Raji (cell line): ENCODE data around the gene ZNF827.

Source experiments
- POLR2A ChIP-seq: IDR thresholded peaks from 2 replicates; pipeline ENCODE4 v1.6.1; 2011; ENCODE audit warnings: low read depth, low read length, control low read depth; ENCODE audit not compliant: insufficient read depth

The ZNF827 gene

GRCh38 chr4:145815626-145816025 lies 123.0 kb downstream of the ZNF827 start:
- TF ChIP-seq POLR2A = no peak

- no peak for TF ChIP-seq POLR2A
Observed at GRCh38 chr4:145815027-145815612, 123.5 kb downstream of the ZNF827 start.

GRCh38 chr4:145814246-145814645 lies 124.4 kb downstream of the ZNF827 start:
- TF ChIP-seq POLR2A = no peak

- no peak for TF ChIP-seq POLR2A
Observed at GRCh38 chr4:145812919-145813318, 125.7 kb downstream of the ZNF827 start.

GRCh38 chr4:145808848-145809512 lies 129.6 kb downstream of the ZNF827 start:
- TF ChIP-seq POLR2A = no peak

- TF ChIP-seq POLR2A = no peak
Observed at GRCh38 chr4:145808021-145808650, 130.5 kb downstream of the ZNF827 start.

DNA sequence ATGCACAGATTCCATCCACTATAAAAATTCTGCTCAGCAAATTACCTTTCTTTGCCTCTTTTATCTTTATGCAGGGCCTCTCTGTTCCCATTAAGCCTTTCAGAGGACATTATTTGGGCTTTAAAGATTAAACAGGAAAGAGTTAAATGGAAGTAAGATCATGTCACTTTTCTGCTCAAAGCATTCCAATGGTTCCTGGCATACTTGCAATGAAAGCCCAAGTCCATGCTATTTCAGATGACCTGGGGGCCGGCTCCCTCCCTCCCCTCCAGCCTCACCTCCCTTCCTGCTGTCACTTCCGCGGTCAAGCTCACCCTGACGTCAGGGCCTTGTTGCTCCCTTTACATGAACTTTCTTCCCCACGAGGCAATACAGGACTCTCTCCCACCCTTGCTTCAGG lies 133.1 kb downstream of the ZNF827 start:
- no peak for TF ChIP-seq POLR2A

DNA sequence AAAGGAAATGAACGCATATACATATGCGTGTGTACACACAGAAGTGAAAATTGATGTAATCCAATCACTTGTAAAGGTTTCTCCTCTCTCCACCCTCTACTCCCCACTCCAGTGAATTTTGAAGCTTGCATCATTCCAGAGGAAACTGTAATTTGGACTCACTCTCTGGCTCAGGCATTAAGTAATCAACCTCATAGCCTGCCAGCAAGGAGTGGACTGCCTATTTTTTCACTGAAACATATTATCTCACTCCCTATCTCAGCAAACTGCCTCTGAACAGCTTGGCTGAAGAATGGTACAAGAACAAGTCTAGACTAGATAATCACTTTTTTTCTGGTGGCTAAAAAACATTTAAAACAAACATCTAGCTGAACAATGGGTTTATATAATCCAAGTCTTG lies 134.5 kb downstream of the ZNF827 start:
- no peak for TF ChIP-seq POLR2A

GRCh38 chr4:145799223-145799622 lies 139.4 kb downstream of the ZNF827 start:
- no peak for TF ChIP-seq POLR2A

DNA sequence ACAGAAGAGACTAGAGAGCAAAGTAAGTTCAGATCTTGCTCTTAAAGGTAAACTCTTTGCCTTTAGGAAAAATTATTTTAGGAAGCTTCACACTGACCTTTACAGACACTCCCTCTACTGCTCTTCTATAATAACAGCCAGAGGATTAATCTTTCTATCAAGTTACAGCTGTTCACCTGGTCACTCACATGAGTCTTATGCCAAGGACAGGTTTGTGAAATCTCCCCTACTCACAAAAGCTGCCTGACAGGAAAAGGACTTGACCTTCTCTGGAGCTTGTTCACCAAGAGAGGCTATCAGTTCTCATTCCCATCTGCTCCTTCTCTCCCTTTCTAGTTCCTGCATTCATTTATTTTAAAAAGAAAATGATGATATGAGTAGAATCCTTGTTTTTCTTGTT lies 141.3 kb downstream of the ZNF827 start:
- TF ChIP-seq POLR2A = no peak

DNA sequence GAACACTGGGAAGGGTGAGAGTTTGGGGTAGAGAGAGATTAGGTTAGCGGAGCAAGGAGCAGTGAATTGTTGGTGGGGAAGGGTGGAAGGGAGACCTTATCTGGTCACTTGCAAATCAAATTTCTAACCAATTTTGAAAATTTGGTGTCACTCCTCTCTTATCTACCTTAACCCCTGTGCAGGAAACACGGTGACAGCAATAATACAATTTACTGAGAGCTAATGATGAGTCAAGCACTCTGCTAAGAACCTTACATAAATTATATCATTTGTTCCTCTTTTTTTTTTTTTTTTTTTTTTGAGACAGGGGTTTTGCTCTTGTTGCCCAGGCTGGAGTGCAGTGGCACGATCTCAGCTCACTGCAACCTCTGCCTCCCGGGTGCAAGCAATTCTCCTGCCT lies 142.3 kb downstream of the ZNF827 start:
- no peak for TF ChIP-seq POLR2A

DNA sequence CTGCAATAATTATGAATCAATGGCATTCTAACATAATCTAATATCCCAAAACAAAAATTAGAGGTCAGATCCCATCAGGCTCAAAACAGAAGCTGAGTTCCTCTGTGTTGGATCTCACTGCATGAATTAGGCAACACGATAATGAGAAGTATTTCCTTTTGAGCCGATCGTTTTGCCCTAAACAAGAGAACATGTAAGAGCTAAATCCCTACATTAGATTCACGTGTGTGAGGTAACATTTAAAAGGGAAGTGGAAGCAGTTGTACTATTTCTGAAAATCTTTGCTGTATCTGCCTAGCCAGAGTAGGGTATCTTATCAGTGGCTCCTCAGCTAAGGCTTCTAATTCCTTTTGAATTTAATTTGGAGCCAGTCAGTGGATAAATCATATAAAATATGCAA lies 143.1 kb downstream of the ZNF827 start:
- TF ChIP-seq POLR2A = no peak

DNA sequence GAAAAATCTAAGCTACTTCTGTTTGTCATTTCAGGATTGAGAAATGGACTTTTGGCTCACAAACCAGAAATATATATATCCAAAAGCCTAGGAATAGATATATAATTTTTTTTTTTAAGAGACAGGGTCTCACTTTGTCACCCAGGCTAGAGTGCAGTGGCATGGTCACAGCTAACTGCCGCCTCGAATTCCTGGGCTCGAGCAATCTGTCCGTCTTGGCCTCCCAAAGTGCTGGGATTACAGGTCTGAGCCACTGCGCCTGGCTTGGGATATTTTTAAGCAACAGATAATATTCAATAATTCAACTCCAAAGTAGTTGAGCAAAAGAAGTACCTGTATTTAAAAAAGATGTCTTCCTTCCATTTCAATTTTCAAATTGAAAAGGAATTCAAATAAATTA lies 146.2 kb downstream of the ZNF827 start:
- TF ChIP-seq POLR2A = no peak

DNA sequence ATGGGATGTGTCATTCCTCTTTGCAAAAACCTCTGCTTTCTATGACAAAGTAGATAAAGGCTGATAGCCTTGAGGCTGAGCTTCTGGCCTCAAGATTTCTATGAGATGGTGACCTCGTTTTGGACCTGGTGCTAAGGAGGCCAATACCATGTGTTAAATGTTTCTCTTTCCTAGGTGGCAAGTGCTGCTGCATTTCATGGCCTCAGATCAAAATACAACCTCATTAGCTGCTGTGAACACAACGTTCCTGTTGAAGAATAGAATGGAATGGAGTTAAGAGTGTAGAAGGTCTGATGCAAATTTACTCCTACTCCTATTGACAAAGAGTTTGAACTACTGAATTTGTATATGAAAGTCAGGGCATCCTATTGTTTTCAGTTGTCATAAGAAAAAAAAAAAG lies 146.6 kb downstream of the ZNF827 start:
- no peak for TF ChIP-seq POLR2A

- TF ChIP-seq POLR2A = no peak
Observed at GRCh38 chr4:145788755-145789154, 149.9 kb downstream of the ZNF827 start.

DNA sequence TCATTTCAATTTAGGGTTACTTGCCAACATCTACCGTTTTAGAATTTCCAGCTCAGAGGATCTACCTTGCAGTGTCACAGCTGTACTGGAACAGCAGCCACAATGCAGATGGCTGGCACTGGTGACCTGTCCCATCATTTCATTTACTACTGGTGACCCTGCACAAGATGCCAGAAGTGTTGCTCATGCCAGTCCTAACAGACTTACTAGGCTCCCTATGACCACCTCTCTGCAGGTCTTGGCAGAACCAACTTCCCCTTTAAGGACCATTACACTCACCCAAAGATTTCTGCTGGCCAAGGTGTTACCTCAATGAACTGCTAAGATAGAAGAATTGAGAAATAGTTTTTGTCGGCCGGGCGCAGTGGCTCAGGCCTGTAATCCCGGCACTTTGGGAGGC lies 151.8 kb downstream of the ZNF827 start:
- TF ChIP-seq POLR2A = no peak
